Right cardiac atrium (tissue), 5 donors: ENCODE results near the gene AJM1. TPM values are rescaled to one million over a fixed set of nuclear protein-coding genes. Genes with fewer than 3 reads are reported as not detected.
A peak's percentile ranks its signal among the peaks of the same experiment; 100 is the strongest.
"Not testable (repeated sequence)": the region's sequence is repeated elsewhere in the genome, so short reads cannot be mapped to it uniquely, and the experiment has no call there.

Experiments
- ATAC-seq, 2 donors: fragments of 200-7000 bp; cut with Tn5 transposase; one replicate each; pipeline versions ENCODE4 v1.8.0 to v1.9.1; 2020; ENCODE audit warnings: moderate library complexity in 2 of 2, mild to moderate bottlenecking in 1 of 2
- DNase-seq, 3 donors: peaks; one replicate each; pipeline ENCODE4 v3.0.0-alpha.2; 2020
- H3K27ac ChIP-seq: one replicate; pipeline ENCODE4 v1.5.1; 2013; ENCODE audit warnings: mild to moderate bottlenecking, low read length, control low read depth, moderate library complexity
- H3K27me3 ChIP-seq: one replicate; pipeline ENCODE4 v1.6.1; 2013; ENCODE audit not compliant: control insufficient read depth, insufficient read depth
- H3K4me1 ChIP-seq: one replicate; pipeline ENCODE4 v1.6.1; 2013; ENCODE audit warnings: low read length; ENCODE audit not compliant: control insufficient read depth, insufficient read depth
- H3K4me3 ChIP-seq: one replicate; pipeline ENCODE4 v1.5.1; 2013; ENCODE audit warnings: low read length, control low read depth
- H3K9me3 ChIP-seq: one replicate; pipeline ENCODE4 v1.6.1; 2013; ENCODE audit warnings: low read length; ENCODE audit not compliant: control insufficient read depth
- WGBS: extraction: QIAGEN DNeasy Blood & Tissue Kit; methylation state at CpG from one replicate; pipeline ENCODE4 v1.1.7; 2013; 5-methylcytosine and 5-hydroxymethylcytosine counted together
- intact Hi-C, 4 donors: fragments of 100-400 bp; cut with DNase I; formaldehyde crosslinking; loops; one replicate each; pipeline versions ENCODE4 v1.11.0 to v1.14.0; 2022 to 2023
- polyA plus RNA-seq: library from polyadenylated mRNA; stranded (reverse); fragments of 200-250 nt; gene quantifications from one replicate; pipeline ENCODE4 v1.2.3, GENCODE V29; 2013
- total RNA-seq, 4 donors: library from RNA; stranded (reverse); fragmentation: NEBNext Ultra II Directional; extraction: Animal tissue kit (Norgen Biotek cat#: 25700); gene quantifications; one replicate each; pipeline ENCODE4 v1.2.1, GENCODE V29; 2021
- donor health status: healthy with polysubstance abuse.
- donor health status: DM: no; HTN: yes; CAD: no.
- donor health status: DM: no; HTN: no; CAD: no.
- donor health status: DM: no; HTN: yes; CAD: no; lungs with severe emphysema.
- donor health status: DM: yes; HTN: yes; CAD: no.

The AJM1 gene
- total and polyA plus RNA-seq, 5 donors: 4.3 to 11.5 (median 6.3) TPM

DNA sequence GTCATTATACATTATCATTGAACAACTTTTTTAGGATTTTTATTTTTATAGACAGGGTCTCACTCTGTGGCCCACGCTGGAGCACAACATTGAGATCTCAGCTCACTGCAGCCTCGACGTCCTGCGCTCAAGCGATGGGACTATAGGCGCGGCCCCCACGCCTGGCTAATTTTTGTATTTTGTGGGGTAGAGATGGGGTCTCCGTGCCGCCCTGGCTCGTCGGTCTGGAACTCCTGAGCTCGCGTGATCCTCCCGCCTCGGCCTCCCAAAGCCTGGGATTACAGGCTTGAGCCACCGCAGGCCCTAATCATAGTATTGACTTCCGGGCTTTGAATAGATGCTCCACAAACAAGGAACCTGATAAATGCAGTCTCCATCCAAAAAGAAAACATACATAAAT lies 25.2 kb downstream of the AJM1 start:
- WGBS: 97% methylated on average over 18 of the region's 18 CpGs
- intact Hi-C loops: no loop called here
- H3K4me1 ChIP-seq: peaks cover 7% of the 10 kb centered on the region
- DNase-seq: peak in 1 of 3 donors; percentile 15
- ATAC-seq: no peak
- no peak overlapping the region for H3K4me3 ChIP-seq
- no peaks in the 10 kb centered on the region for H3K9me3 ChIP-seq
- H3K27ac ChIP-seq: no peak overlapping the region
- no peaks in the 10 kb centered on the region for H3K27me3 ChIP-seq

- H3K9me3 ChIP-seq: no peaks in the 10 kb centered on the region
- peaks cover 7% of the 10 kb centered on the region for H3K4me1 ChIP-seq
- no peak overlapping the region for H3K4me3 ChIP-seq
- 98% methylated on average over 18 of the region's 18 CpGs for WGBS
- intact Hi-C loops: no loop called here
- H3K27me3 ChIP-seq: no peaks in the 10 kb centered on the region
- ATAC-seq (no peak), DNase-seq (peak in 1 of 3 donors; percentile 42)
- H3K27ac ChIP-seq: no peak overlapping the region
Measured at GRCh38 chr9:136867917-136868316, 25.6 kb downstream of the AJM1 start.

GRCh38 chr9:136868644-136869043 lies 26.4 kb downstream of the AJM1 start:
- Histone ChIP-seq H3K4me1 (peaks cover 7% of the 10 kb centered on the region), H3K4me3 (no peak overlapping the region), H3K9me3 (no peaks in the 10 kb centered on the region), H3K27ac (no peak overlapping the region), H3K27me3 (no peaks in the 10 kb centered on the region)
- peak in 1 of 3 donors; percentile 37 for DNase-seq
- intact Hi-C loops: no loop called here
- WGBS: 93% methylated on average over 11 of the region's 11 CpGs
- ATAC-seq: no peak

- H3K4me3 ChIP-seq, H3K9me3 ChIP-seq, ATAC-seq, DNase-seq, H3K27me3 ChIP-seq, H3K4me1 ChIP-seq, H3K27ac ChIP-seq, intact Hi-C loops: not testable (repeated sequence)
- WGBS: 94% methylated on average over 2 of the region's 2 CpGs
Measured at GRCh38 chr9:136869611-136870010, 27.3 kb downstream of the AJM1 start.

GRCh38 chr9:136875155-136875554 lies 32.9 kb downstream of the AJM1 start:
- Histone ChIP-seq H3K27ac (no peak overlapping the region), H3K4me1 (no peaks in the 10 kb centered on the region), H3K4me3 (no peak overlapping the region), H3K27me3 (no peaks in the 10 kb centered on the region), H3K9me3 (no peaks in the 10 kb centered on the region)
- peak in 1 of 3 donors; percentile 17 for DNase-seq
- no peak for ATAC-seq
- intact Hi-C loops: no loop called here
- WGBS: 95% methylated on average over 6 of the region's 6 CpGs

GRCh38 chr9:136876476-136876875 lies 34.2 kb downstream of the AJM1 start:
- intact Hi-C loops: no loop called here
- WGBS: 89% methylated on average over 5 of the region's 5 CpGs
- H3K9me3 ChIP-seq: no peaks in the 10 kb centered on the region
- no peaks in the 10 kb centered on the region for H3K4me1 ChIP-seq
- no peak for ATAC-seq
- H3K27ac ChIP-seq: no peak overlapping the region
- no peaks in the 10 kb centered on the region for H3K27me3 ChIP-seq
- peak in 1 of 3 donors; percentile 2 for DNase-seq
- H3K4me3 ChIP-seq: no peak overlapping the region

DNA sequence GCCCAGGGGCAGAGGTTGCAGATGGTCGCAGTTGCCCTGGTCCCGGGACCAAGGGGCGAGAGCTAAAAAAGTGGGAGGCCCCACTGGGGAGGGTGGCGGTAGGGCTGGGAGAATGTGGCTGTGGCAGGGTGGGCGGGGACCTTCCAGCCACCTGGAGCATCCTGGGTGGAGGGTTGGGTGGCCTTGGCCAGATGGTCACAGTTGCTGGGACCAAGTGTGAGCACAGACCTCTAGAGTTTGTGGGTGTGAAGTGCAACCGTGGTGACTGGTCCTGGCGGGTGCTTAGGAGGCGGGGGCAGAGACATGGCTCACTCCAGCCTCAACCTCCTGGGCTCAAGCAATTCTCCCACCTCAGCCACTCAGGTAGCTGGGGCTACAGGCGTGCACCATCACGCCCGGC lies 38.4 kb downstream of the AJM1 start:
- Histone ChIP-seq H3K27me3 (no peaks in the 10 kb centered on the region), H3K9me3 (no peaks in the 10 kb centered on the region), H3K4me1 (no peaks in the 10 kb centered on the region), H3K27ac (no peak overlapping the region), H3K4me3 (no peak overlapping the region)
- intact Hi-C loops: loop anchor here in 1 of 4 donors (5.0 kb wide), 1 partner anchor 62 kb away; the partner anchor contains the start of gene FBXW5
- DNase-seq (peak in 1 of 3 donors; percentile 3), ATAC-seq (peak in 1 of 2 donors; percentile 14)
- WGBS: 83% methylated on average over 11 of the region's 11 CpGs

DNA sequence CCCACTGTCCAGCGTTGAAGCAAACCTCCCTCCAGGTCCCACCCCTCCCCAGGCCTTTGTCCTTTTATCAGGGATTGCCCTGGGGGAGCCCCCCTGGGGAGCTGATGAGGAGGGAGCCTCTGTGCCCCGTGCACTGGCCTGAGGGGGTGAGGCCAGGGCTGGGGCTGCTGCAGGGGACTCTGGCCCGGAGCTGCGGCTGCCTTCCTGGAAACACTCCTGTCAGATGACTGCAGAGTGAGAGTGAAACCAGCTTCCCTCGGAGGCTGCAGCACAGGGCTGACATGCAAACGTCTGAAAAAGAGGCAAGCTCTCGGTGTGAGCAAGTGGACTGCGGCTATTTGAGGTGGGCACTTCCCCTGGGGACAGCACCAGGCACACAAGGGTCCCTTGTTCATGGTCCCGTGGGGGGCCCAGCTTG lies 39.4 kb downstream of the AJM1 start:
- ATAC-seq (no peak), DNase-seq (peak in 1 of 3 donors; percentile 42)
- Histone ChIP-seq H3K9me3 (no peaks in the 10 kb centered on the region), H3K27ac (no peak overlapping the region), H3K4me1 (no peaks in the 10 kb centered on the region), H3K27me3 (no peaks in the 10 kb centered on the region), H3K4me3 (no peak overlapping the region)
- WGBS: 15% methylated on average over 9 of the region's 9 CpGs
- intact Hi-C loops: loop anchor here in 1 of 4 donors (5.0 kb wide), 1 partner anchor 61 kb away; the partner anchor contains the start of gene FBXW5

DNA sequence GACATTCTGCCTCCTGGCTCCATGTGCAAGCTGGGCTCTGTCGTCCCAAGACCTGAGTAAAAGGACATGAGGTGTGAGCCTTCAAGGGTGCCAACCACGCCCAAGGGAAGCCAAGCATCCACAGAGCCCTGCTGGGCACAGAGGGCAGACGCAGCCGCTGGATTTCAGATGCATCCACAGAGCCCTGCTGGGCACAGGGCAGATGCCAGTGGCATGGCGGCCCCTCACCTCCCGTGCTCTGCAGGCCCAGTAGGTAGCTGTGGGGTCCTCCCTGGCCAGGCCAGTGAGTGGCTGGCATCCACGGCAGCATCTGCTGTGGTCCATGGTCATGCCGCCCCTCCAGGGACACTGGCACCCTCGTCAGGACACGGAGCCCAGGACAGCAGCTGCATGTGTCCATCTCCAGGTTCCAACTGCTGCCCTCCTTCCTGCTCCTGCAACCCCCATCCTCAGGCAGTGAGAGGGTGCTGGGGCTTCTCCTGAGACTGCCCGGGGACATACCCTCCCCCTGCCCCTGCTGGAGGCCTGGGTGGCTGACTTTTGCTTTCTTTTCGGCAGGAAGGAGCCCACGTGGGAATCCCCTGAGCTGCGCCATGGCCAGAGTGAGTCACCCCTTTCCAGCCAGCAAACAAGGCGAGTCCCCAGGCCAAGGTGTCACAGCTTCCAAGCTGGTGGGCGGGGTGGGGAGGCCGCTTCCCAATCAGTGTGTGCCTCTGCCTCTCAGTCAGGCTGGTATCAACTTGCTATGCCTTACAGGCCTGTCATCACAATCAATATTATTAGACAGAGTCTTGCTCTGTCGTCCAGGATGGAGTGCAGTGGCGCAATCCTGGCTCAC lies 40.0 kb downstream of the AJM1 start:
- no peak overlapping the region for H3K27ac ChIP-seq

GRCh38 chr9:136882947-136883283 lies 40.6 kb downstream of the AJM1 start:
- H3K4me1 ChIP-seq, ATAC-seq, H3K27me3 ChIP-seq, H3K27ac ChIP-seq, H3K9me3 ChIP-seq, H3K4me3 ChIP-seq: not testable (repeated sequence)
- DNase-seq: peak in 1 of 3 donors; percentile 22
- 79% methylated on average over 9 of the region's 9 CpGs for WGBS
- intact Hi-C loops: loop anchor here in 1 of 4 donors (5.0 kb wide), 1 partner anchor 59 kb away; the partner anchor contains the start of gene FBXW5

More for the DNA sequence above, 40.0 kb downstream of the AJM1 start:
- intact Hi-C loops: loop anchor here in 1 of 4 donors (5.0 kb wide), 1 partner anchor 60 kb away; the partner anchor contains the start of gene FBXW5
- peak; percentile 66 to 80 (median 79) for DNase-seq
- Histone ChIP-seq H3K27me3 (no peaks in the 10 kb centered on the region), H3K4me1 (no peaks in the 10 kb centered on the region), H3K9me3 (no peaks in the 10 kb centered on the region), H3K4me3 (no peak overlapping the region)
- ATAC-seq: peak in 1 of 2 donors; percentile 44
- WGBS: 54% methylated on average over 19 of the region's 19 CpGs

DNA sequence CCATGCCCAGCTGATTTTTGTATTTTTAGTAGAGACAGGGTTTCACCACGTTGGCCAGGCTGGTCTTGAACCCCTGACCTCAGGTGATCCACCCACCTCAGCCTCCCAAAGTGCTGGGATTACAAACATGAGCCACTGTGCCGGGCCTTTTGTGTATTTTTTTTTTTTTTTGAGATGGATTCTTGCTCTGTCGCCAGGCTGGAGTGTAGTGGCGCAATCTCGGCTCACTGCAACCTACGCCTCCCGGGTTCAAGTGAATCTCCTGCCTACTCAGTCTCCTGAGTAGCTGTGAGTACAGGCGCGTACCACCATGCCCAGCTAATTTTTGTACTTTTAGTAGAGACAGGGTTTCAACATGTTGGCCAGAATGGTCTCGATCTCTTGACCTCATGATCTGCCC lies 41.4 kb downstream of the AJM1 start:
- not testable (repeated sequence) for DNase-seq, H3K27me3 ChIP-seq, H3K27ac ChIP-seq, ATAC-seq, H3K4me3 ChIP-seq, H3K4me1 ChIP-seq, H3K9me3 ChIP-seq
- intact Hi-C loops: loop anchor here in 1 of 4 donors (5.0 kb wide), 1 partner anchor 59 kb away; the partner anchor contains the start of gene FBXW5
- 87% methylated on average over 10 of the region's 10 CpGs for WGBS
